Osteoblast (primary cell): ENCODE results near the gene SNX9. TPM values are rescaled to one million over a fixed set of nuclear protein-coding genes. Genes with fewer than 3 reads are reported as not detected.
"Not testable (repeated sequence)": the region's sequence is repeated elsewhere in the genome, so short reads cannot be mapped to it uniquely, and the experiment has no call there.

Experiments
- DNase-seq: peaks from one replicate; pipeline ENCODE4 v3.0.0; 2011; ENCODE audit warnings: low spot score, mixed read lengths; ENCODE audit not compliant: insufficient read length; ENCODE audit errors: missing footprints
- H2AFZ ChIP-seq: 2 replicates; pipeline ENCODE4 v1.6.0; 2011; ENCODE audit warnings: mild to moderate bottlenecking, low read length
- H3K27ac ChIP-seq: 2 replicates; pipeline ENCODE4 v1.5.1; 2011; ENCODE audit warnings: mild to moderate bottlenecking, low read depth, low read length, moderate library complexity
- H3K27me3 ChIP-seq: 2 replicates; pipeline ENCODE4 v1.6.0; 2012; ENCODE audit warnings: mild to moderate bottlenecking, control low read depth, inconsistent platforms, low read length, moderate library complexity; ENCODE audit not compliant: insufficient read depth
- H3K36me3 ChIP-seq: 2 replicates; pipeline ENCODE4 v1.5.1; 2011; ENCODE audit warnings: mild to moderate bottlenecking, low read length, control low read depth, moderate library complexity; ENCODE audit not compliant: insufficient read depth
- H3K4me1 ChIP-seq: 2 replicates; pipeline ENCODE4 v1.5.1; 2011; ENCODE audit warnings: mild to moderate bottlenecking, low read length, control low read depth, moderate library complexity; ENCODE audit not compliant: insufficient read depth
- H3K4me2 ChIP-seq: 2 replicates; pipeline ENCODE4 v1.6.0; 2011; ENCODE audit warnings: mild to moderate bottlenecking, low read length; ENCODE audit not compliant: insufficient read depth
- H3K4me3 ChIP-seq: fragments of 200-600 bp; sonication (generic); 3 replicates; pipeline ENCODE4 v1.5.1; 2012; ENCODE audit warnings: mild to moderate bottlenecking, low read length, inconsistent platforms; ENCODE audit not compliant: insufficient read depth
- H3K79me2 ChIP-seq: 2 replicates; pipeline ENCODE4 v1.6.0; 2012; ENCODE audit warnings: mild to moderate bottlenecking, low read length, control low read depth, inconsistent platforms; ENCODE audit not compliant: insufficient read depth
- H3K9me3 ChIP-seq: 2 replicates; pipeline ENCODE4 v1.5.1; 2011; ENCODE audit warnings: low read depth, low read length, control low read depth
- H4K20me1 ChIP-seq: 2 replicates; pipeline ENCODE4 v1.6.0; 2012; ENCODE audit warnings: mild to moderate bottlenecking, low read length, control low read depth; ENCODE audit not compliant: insufficient read depth
- CTCF ChIP-seq: IDR thresholded peaks from 2 replicates; pipeline ENCODE4 v1.5.1; 2011; ENCODE audit warnings: mild to moderate bottlenecking, low read depth, low read length, moderate library complexity; ENCODE audit errors: extremely low read depth
- total RNA-seq: library from RNA; depleted of rRNA; stranded (reverse); fragments of >200 nt; gene quantifications from 2 replicates; pipeline ENCODE4 v1.2.3, GENCODE V29; 2012

SNX9 gene
- total RNA-seq, 1 donor: 147 TPM

GRCh38 chr6:157898640-157899039 lies 75.6 kb downstream of the SNX9 start:
- Histone ChIP-seq H3K27me3 (no peaks in the 10 kb centered on the region), H3K4me1 (no peaks in the 10 kb centered on the region), H3K36me3 (peaks cover 43% of the 10 kb centered on the region), H3K4me2 (no peak overlapping the region), H3K79me2 (peaks cover 16% of the 10 kb centered on the region), H3K27ac (peak overlapping the region; percentile 39), H2AFZ (no peak overlapping the region), H3K4me3 (no peak overlapping the region), H3K9me3 (no peaks in the 10 kb centered on the region), H4K20me1 (no peaks in the 10 kb centered on the region)
- no peak for TF ChIP-seq CTCF
- DNase-seq: no peak

- not testable (repeated sequence) for H3K4me3 ChIP-seq, H3K4me2 ChIP-seq
- H3K36me3 ChIP-seq: peaks cover 41% of the 10 kb centered on the region
Observed at GRCh38 chr6:157900262-157900661, 77.2 kb downstream of the SNX9 start.

DNA sequence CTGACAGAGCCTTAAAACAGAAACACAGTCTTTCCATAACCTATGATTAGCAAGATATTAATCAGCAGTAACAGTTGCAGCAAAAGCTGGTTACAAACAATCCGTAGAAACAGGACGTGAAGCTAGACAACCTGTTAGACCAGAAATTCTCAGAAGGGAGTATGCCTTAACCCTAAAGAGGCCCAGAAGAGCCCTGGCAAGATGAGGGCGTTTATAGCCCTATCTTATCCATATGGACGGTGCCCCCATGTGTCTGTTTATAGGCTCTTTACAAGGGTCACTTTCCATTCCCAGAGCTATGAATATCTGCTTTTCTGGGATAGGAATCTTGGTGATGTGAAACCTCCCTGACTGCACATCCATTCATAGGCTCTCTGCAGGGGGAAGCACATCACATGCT lies 77.7 kb downstream of the SNX9 start:
- not testable (repeated sequence) for H3K27me3 ChIP-seq, H3K4me2 ChIP-seq, H3K9me3 ChIP-seq, H4K20me1 ChIP-seq, H3K4me3 ChIP-seq, H3K4me1 ChIP-seq, H3K27ac ChIP-seq, DNase-seq, H2AFZ ChIP-seq
- Histone ChIP-seq H3K36me3 (peaks cover 41% of the 10 kb centered on the region), H3K79me2 (peaks cover 10% of the 10 kb centered on the region)

More at GRCh38 chr6:157900262-157900661, 77.2 kb downstream of the SNX9 start:
- H2AFZ ChIP-seq, DNase-seq, H3K27me3 ChIP-seq, H3K9me3 ChIP-seq, H3K4me1 ChIP-seq, H4K20me1 ChIP-seq, H3K27ac ChIP-seq: not testable (repeated sequence)
- H3K79me2 ChIP-seq: peaks cover 10% of the 10 kb centered on the region

- Histone ChIP-seq H2AFZ (no peak overlapping the region), H3K9me3 (no peaks in the 10 kb centered on the region), H3K4me2 (no peak overlapping the region), H3K4me1 (no peaks in the 10 kb centered on the region), H3K27me3 (no peaks in the 10 kb centered on the region), H3K36me3 (peaks cover 47% of the 10 kb centered on the region), H4K20me1 (no peaks in the 10 kb centered on the region), H3K4me3 (no peak overlapping the region), H3K27ac (no peak overlapping the region), H3K79me2 (peaks cover 2% of the 10 kb centered on the region)
- DNase-seq: peak; percentile 35
- no peak for TF ChIP-seq CTCF
Observed at GRCh38 chr6:157904999-157905398, 82.0 kb downstream of the SNX9 start.

DNA sequence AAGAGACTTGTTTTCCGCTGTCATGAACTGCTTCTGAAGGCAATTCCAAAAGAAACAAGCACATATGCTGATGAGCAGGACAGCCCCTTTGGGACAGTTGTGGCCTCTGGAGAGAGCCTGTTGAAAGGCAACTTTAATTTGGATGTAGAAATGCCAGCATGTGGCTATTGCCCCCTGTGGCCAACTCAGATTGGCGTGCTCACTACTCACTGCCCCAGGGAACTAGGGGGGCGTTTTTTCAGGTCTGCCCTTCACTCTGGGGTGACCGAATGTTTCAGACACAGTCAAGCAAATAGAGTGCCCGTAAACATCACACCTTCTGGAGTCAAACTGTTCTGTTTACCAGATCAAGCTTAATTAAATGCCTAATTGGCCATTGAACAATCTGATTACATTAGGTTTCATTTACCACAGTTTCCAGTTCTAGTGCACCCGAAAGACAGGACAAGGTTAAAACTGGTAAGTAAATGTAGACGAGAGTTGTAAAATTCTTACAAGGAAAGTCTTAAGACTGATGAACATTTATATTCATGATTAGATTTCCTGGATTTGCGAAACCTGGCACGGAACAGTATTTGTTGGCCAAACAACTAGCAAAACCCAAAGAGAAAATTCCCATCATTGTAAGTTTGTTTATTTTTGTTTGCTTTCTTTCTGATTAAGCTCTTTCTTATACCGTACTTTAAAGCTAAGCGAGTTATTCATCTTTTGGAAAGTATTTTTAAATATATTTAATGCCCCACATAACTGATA lies 82.7 kb downstream of the SNX9 start:
- H4K20me1 ChIP-seq: no peaks in the 10 kb centered on the region
- H3K27ac ChIP-seq: no peak overlapping the region
- H3K36me3 ChIP-seq: peaks cover 55% of the 10 kb centered on the region
- H3K79me2 ChIP-seq: peaks cover 2% of the 10 kb centered on the region
- H3K4me2 ChIP-seq: no peak overlapping the region
- no peaks in the 10 kb centered on the region for H3K27me3 ChIP-seq
- no peak overlapping the region for H2AFZ ChIP-seq
- no peak for DNase-seq
- TF ChIP-seq CTCF: peak; percentile 24
- H3K4me1 ChIP-seq: no peaks in the 10 kb centered on the region
- no peak overlapping the region for H3K4me3 ChIP-seq
- no peaks in the 10 kb centered on the region for H3K9me3 ChIP-seq
